BLaER1 treated with 17β-estradiol and CSF1 and Interleukin-3, amounts not matched to agents 10 nM and 100 nM (cell line): ENCODE measurements around the gene NECAB2.

Experiments
- H3K27ac ChIP-seq, 11 experiments: shearing (Covaris generic); formaldehyde crosslinking; 2 replicates each; pipeline ENCODE4 v1.8.1; 2022
- H3K27me3 ChIP-seq, 11 experiments: shearing (Covaris generic); formaldehyde crosslinking; 2 replicates each; pipeline ENCODE4 v1.8.1; 2022
- H3K36me3 ChIP-seq, 11 experiments: shearing (Covaris generic); formaldehyde crosslinking; 2 replicates each; pipeline ENCODE4 v1.8.1; 2022
- H3K4me1 ChIP-seq, 10 experiments: shearing (Covaris generic); formaldehyde crosslinking; 2 replicates each; pipeline ENCODE4 v1.8.1; 2022
- H3K4me2 ChIP-seq, 11 experiments: shearing (Covaris generic); formaldehyde crosslinking; 2 replicates each; pipeline ENCODE4 v1.8.1; 2022
- H3K4me3 ChIP-seq, 10 experiments: shearing (Covaris generic); formaldehyde crosslinking; 2 replicates each; pipeline ENCODE4 v1.8.1; 2022
- H3K9ac ChIP-seq, 11 experiments: shearing (Covaris generic); formaldehyde crosslinking; 2 replicates each; pipeline ENCODE4 v1.8.1; 2022
- H3K9me3 ChIP-seq, 11 experiments: shearing (Covaris generic); formaldehyde crosslinking; replicated peaks in 1 of 11; 2 replicates each; pipeline ENCODE4 v1.8.1; 2022
- H4K20me1 ChIP-seq, 11 experiments: shearing (Covaris generic); formaldehyde crosslinking; 2 replicates each; pipeline ENCODE4 v1.8.1; 2022
- Cebpa-rat ChIP-seq, 11 experiments: shearing (Covaris generic); IDR thresholded peaks; 2 replicates each; pipeline ENCODE4 v1.8.1; 2022

Gene NECAB2

DNA sequence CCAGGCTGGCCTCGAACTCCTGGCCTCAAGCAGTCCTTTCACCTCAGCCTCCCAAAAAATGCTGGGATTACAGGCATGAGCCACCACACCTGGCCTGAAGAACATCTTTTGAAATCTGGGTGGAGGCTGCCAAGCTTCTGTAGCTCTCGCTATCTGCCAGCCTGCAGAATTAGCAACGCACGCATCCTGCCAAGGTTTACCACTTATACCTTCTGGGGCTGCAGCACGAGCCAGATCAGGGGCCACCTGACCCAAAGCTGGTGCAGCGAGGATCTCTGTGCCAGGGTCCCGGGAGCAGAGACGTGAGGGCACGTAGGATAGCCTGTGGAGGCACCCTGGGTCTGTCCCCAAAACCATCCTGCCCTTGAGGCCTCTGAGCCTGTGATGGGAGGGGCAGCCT lies 52.3 kb downstream of the NECAB2 start:
- Histone ChIP-seq H3K9me3 (peaks cover 44 to 76% (median 62%) of the 10 kb centered on the region in 11 experiments), H3K36me3 (no peaks in the 10 kb centered on the region), H3K4me3 (no peak overlapping the region), H3K9ac (no peak overlapping the region), H3K4me2 (no peak overlapping the region), H3K27ac (no peak overlapping the region), H3K4me1 (peaks cover 0 to 9% (median 0%) of the 10 kb centered on the region in 10 experiments; a peak in 3 of 20 replicates), H3K27me3 (peaks cover 0 to 32% (median 0%) of the 10 kb centered on the region in 11 experiments; a peak in 4 of 22 replicates), H4K20me1 (peaks cover 0 to 5% (median 0%) of the 10 kb centered on the region in 11 experiments; a peak in 1 of 22 replicates)
- no peak for TF ChIP-seq Cebpa-rat (IDR thresholded peaks at IDR 0.05)

DNA sequence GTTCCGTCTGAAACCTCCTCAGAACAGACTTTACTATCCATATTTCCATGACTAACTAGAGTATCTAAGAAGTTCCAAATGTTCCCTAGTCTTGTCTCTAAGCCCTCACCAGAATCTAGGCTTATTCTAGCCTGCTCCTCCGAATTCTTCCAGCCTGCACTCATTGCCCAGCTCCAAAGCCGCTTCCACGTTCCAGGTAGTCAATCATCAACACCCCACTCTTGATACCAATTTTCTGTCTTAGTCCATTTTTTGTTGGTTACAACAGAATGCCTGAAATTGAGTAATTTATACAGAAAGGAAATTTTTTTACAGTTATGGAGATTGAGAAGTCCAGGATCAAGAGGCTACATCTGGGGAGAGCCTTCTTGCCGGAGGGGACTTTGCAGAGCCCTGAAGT lies 53.4 kb downstream of the NECAB2 start:
- Histone ChIP-seq H3K4me1 (peaks cover 0 to 17% (median 3%) of the 10 kb centered on the region in 10 experiments; a peak in 8 of 20 replicates), H3K9me3 (peaks cover 44 to 65% (median 52%) of the 10 kb centered on the region in 11 experiments), H3K9ac (no peak overlapping the region), H4K20me1 (peaks cover 0 to 10% (median 0%) of the 10 kb centered on the region in 11 experiments; a peak in 1 of 22 replicates), H3K36me3 (no peaks in the 10 kb centered on the region), H3K27ac (no peak overlapping the region), H3K4me3 (no peak overlapping the region), H3K27me3 (peaks cover 0 to 43% (median 0%) of the 10 kb centered on the region in 11 experiments; a peak in 5 of 22 replicates), H3K4me2 (no peak overlapping the region)
- TF ChIP-seq Cebpa-rat (IDR thresholded peaks at IDR 0.05): no peak

DNA sequence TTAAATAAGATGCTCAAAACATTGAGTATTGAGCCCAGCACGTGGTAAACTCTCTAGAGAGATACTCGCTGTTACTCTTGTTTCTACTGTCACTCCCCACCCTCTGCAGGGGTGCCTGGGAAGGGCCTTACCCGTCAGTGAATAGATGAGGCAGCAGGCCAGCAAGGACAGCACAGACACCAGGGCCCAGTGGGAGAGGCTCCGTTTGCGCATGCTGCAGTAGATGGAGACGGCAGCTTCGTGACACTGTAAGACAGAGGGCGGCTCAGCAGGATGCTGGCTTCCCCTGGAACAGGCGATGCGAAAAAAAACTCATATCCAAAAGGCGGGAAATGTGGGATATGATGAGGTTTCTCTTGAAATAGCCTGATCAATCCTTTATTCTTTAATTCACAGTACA lies 54.6 kb downstream of the NECAB2 start:
- Histone ChIP-seq H3K4me3 (no peak overlapping the region), H3K9ac (no peak overlapping the region), H3K4me1 (peaks cover 3 to 22% (median 12%) of the 10 kb centered on the region in 10 experiments), H4K20me1 (peaks cover 0 to 13% (median 0%) of the 10 kb centered on the region in 11 experiments; a peak in 1 of 22 replicates), H3K27ac (no peak overlapping the region), H3K27me3 (peaks cover 0 to 53% (median 4%) of the 10 kb centered on the region in 11 experiments; a peak in 13 of 22 replicates), H3K4me2 (no peak overlapping the region), H3K36me3 (no peaks in the 10 kb centered on the region), H3K9me3 (peaks cover 42 to 55% (median 47%) of the 10 kb centered on the region in 11 experiments)
- TF ChIP-seq Cebpa-rat (IDR thresholded peaks at IDR 0.05): no peak

DNA sequence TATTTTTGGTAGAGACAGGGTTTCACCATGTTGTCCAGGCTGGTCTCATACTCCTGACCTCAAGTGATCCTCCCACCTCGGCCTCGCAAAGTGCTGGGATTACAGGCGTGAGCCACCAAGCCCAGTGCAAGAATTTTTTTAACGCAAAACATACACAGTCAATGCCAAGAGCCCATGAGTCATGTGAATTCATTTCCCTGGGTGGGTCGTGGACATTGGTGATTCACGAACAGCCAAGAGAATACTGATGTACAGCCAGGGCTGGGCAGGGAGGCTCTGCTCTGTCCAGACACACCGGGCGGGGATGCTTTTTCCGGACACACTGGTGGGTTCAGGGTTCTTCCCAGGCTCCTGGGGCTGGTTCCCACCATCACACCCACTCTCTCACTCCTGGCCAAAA lies 56.8 kb downstream of the NECAB2 start:
- Histone ChIP-seq H3K4me1 (peaks cover 23 to 44% (median 34%) of the 10 kb centered on the region in 10 experiments), H4K20me1 (peaks cover 0 to 24% (median 9%) of the 10 kb centered on the region in 11 experiments; a peak in 18 of 22 replicates), H3K27me3 (peaks cover 0 to 69% (median 6%) of the 10 kb centered on the region in 11 experiments; a peak in 13 of 22 replicates), H3K27ac (no peak overlapping the region), H3K4me2 (no peak overlapping the region), H3K9me3 (peaks cover 27 to 37% (median 29%) of the 10 kb centered on the region in 11 experiments), H3K4me3 (no peak overlapping the region), H3K9ac (no peak overlapping the region), H3K36me3 (no peaks in the 10 kb centered on the region)
- TF ChIP-seq Cebpa-rat (IDR thresholded peaks at IDR 0.05): no peak

DNA sequence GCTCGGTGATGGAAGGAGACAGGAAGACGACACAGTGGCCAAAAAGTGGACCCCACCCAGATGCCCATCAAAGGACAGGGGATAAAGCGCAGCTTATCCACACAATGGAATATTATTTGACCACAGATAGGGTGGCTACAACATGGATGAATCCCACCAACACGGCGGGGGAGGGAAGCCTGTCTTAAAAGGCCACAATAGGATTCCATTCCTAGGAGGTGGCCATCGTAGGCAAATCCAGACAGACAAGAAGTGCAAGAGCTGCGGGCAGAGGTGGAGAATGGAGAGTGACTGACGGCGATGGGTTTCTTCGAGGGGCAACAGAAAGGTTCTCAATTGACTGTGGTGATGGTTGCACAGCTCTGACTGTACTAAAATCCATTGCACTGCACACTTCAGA lies 58.6 kb downstream of the NECAB2 start:
- TF ChIP-seq Cebpa-rat (IDR thresholded peaks at IDR 0.05): no peak
- Histone ChIP-seq H3K4me2 (peak overlapping the region in 2 of 11 experiments; percentile 2 to 98; a peak in 1 of 22 replicates), H3K9ac (no peak overlapping the region), H3K4me1 (peaks cover 23 to 48% (median 37%) of the 10 kb centered on the region in 10 experiments), H3K4me3 (no peak overlapping the region), H3K36me3 (no peaks in the 10 kb centered on the region; a peak in 1 of 22 replicates), H3K27ac (no peak overlapping the region), H4K20me1 (peaks cover 0 to 24% (median 9%) of the 10 kb centered on the region in 11 experiments; a peak in 18 of 22 replicates), H3K9me3 (peaks cover 27 to 37% (median 29%) of the 10 kb centered on the region in 11 experiments), H3K27me3 (peaks cover 0 to 84% (median 15%) of the 10 kb centered on the region in 11 experiments; a peak in 14 of 22 replicates)

DNA sequence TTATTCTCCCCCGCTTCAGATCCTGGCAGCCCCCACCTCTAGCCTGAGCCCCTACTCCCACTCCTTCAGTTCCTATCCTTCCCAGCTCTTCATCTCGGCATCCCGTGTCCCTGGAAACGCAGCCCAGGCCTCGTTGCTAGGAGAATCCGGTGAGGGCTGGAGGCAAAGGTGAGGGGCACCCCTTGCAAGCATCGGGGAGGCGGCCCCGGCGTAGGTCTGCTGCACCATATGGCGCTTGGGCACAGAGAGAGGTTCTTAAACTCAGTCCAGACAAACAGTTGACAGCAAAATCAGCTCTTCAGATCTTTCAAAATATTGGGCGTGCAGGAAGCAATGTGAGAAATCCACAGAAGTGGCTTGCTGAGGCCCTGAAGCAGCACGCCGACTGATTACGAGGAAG lies 59.6 kb downstream of the NECAB2 start:
- TF ChIP-seq Cebpa-rat (IDR thresholded peaks at IDR 0.05): no peak

DNA sequence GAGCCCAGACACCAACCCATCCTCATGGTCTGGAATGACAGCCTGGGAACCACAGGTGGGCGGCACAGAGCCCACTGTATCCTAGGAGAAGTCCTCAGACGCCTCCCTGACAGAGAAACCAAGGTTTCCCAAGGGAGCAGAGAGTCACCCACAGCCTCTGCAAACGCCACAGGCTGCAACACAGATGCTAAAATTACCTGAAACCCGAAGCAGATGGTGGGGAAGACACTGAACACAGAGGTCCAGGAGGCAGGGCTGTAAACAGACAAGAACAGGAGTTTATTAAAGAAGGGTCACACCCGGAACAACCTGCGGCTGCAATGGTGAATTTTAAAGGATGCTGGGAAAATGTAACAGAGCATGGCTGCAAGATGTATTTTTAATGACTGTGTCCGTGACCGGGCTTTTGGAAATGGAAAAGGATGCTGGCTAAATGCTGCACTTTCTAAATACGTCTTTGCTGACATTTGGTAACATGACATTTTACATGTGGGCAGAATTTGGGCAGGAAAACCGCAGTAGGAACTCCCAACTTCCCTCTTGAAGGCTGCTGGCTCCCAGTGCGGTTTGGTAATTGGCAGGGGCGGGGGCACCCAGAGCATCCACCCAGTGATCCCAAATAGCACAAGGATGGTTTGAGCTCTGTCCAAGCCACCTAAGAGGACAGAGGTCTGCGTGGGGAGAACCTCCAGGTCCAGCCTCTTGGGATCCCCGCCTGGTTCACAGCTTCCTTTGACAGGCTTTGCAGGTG lies 61.4 kb downstream of the NECAB2 start:
- Histone ChIP-seq H3K36me3 (no peaks in the 10 kb centered on the region; a peak in 1 of 22 replicates), H3K9me3 (peaks cover 21 to 43% (median 31%) of the 10 kb centered on the region in 11 experiments), H3K4me3 (peak overlapping the region in 8 of 10 experiments; percentile 3 to 58 (median 43); a peak in 15 of 20 replicates), H3K27ac (peak overlapping the region in 8 of 11 experiments; percentile 26 to 69 (median 53); a peak in 15 of 22 replicates), H3K4me1 (peaks cover 23 to 46% (median 33%) of the 10 kb centered on the region in 10 experiments), H4K20me1 (peaks cover 0 to 24% (median 9%) of the 10 kb centered on the region in 11 experiments; a peak in 18 of 22 replicates), H3K4me2 (peak overlapping the region; percentile 86 to 99 (median 97)), H3K27me3 (peaks cover 0 to 89% (median 15%) of the 10 kb centered on the region in 11 experiments; a peak in 14 of 22 replicates), H3K9ac (peak overlapping the region in 8 of 11 experiments; percentile 3 to 53 (median 26); a peak in 10 of 22 replicates)
- peak in 1 of 11 experiments; percentile 43; a peak in 1 of 22 replicates for TF ChIP-seq Cebpa-rat (IDR thresholded peaks at IDR 0.05)

More for the DNA sequence above, 59.6 kb downstream of the NECAB2 start:
- H4K20me1 ChIP-seq: peaks cover 0 to 24% (median 9%) of the 10 kb centered on the region in 11 experiments; a peak in 18 of 22 replicates
- no peak overlapping the region for H3K9ac ChIP-seq
- H3K4me3 ChIP-seq: no peak overlapping the region
- H3K4me1 ChIP-seq: peaks cover 23 to 48% (median 37%) of the 10 kb centered on the region in 10 experiments
- peaks cover 21 to 36% (median 24%) of the 10 kb centered on the region in 11 experiments for H3K9me3 ChIP-seq
- no peak overlapping the region for H3K27ac ChIP-seq
- H3K36me3 ChIP-seq: no peaks in the 10 kb centered on the region; a peak in 1 of 22 replicates
- H3K27me3 ChIP-seq: peaks cover 0 to 91% (median 15%) of the 10 kb centered on the region in 11 experiments; a peak in 14 of 22 replicates
- peak overlapping the region; percentile 23 to 99 (median 97); a peak in 20 of 22 replicates for H3K4me2 ChIP-seq

DNA sequence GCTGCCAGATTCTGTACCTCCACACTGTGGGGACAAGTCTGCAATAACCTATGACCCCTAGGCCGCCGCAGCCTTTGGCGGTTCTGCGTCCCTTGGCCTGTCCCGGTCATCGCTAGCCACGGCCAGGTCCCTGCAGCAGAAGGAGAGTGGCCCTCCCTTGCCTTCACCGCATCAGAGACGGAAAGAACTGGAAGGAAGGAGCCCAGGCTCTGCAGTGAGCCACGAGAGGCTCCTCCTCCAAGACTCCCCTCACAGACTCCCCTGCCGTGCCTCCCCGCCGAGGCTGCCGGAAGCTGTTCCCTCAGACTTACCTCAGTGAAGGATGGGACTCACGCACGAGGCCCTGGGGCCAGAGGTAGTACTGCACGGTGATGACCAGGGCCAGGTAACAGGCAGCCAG lies 63.5 kb downstream of the NECAB2 start:
- Histone ChIP-seq H4K20me1 (peaks cover 0 to 14% (median 9%) of the 10 kb centered on the region in 11 experiments; a peak in 18 of 22 replicates), H3K27me3 (peaks cover 0 to 88% (median 15%) of the 10 kb centered on the region in 11 experiments; a peak in 14 of 22 replicates), H3K27ac (no peak overlapping the region), H3K4me2 (no peak overlapping the region), H3K4me1 (peaks cover 23 to 36% (median 32%) of the 10 kb centered on the region in 10 experiments), H3K36me3 (no peaks in the 10 kb centered on the region; a peak in 1 of 22 replicates), H3K4me3 (no peak overlapping the region), H3K9ac (no peak overlapping the region), H3K9me3 (peaks cover 38 to 63% (median 52%) of the 10 kb centered on the region in 11 experiments)
- no peak for TF ChIP-seq Cebpa-rat (IDR thresholded peaks at IDR 0.05)
